Suprapubic skin (tissue), 4 donors: ENCODE measurements around the gene ISY1. TPM values are rescaled to one million over a fixed set of nuclear protein-coding genes. Genes with fewer than 3 reads are reported as not detected.

ENCODE experiments used
- DNase-seq, 2 donors: peaks; one replicate each; pipeline ENCODE4 v3.0.0-alpha.2; 2019; ENCODE audit warnings: low spot score in 2 of 2
- H3K27ac ChIP-seq: fragments of 200-600 bp; sonication (generic); one replicate; pipeline ENCODE4 v1.5.1; 2019
- H3K27me3 ChIP-seq: fragments of 200-600 bp; sonication (generic); one replicate; pipeline ENCODE4 v1.5.1; 2019
- H3K36me3 ChIP-seq: fragments of 200-600 bp; sonication (generic); one replicate; pipeline ENCODE4 v1.5.1; 2019
- H3K4me1 ChIP-seq: fragments of 200-600 bp; sonication (generic); one replicate; pipeline ENCODE4 v1.5.1; 2019
- H3K4me3 ChIP-seq: fragments of 200-600 bp; sonication (generic); one replicate; pipeline ENCODE4 v1.5.1; 2019; ENCODE audit warnings: mild to moderate bottlenecking
- H3K9me3 ChIP-seq: fragments of 200-600 bp; sonication (generic); one replicate; pipeline ENCODE4 v1.5.1; 2019
- CTCF ChIP-seq, 2 donors: fragments of 200-600 bp in 1 of 2; fragments of 450-650 bp in 1 of 2; sonication (generic) in 1 of 2; IDR thresholded peaks; one replicate each; pipeline ENCODE4 v1.5.1; 2016 to 2019; ENCODE audit warnings: antibody characterized with exemption in 2 of 2, mild to moderate bottlenecking in 1 of 2, moderate library complexity in 1 of 2
- EP300 ChIP-seq: sonication (generic); formaldehyde crosslinking; IDR thresholded peaks from one replicate; pipeline ENCODE4 v1.6.1; 2017; ENCODE audit warnings: antibody characterized with exemption
- POLR2A ChIP-seq, 2 donors: fragments of 450-650 bp; IDR thresholded peaks; one replicate each; pipeline ENCODE4 v1.6.1; 2017; ENCODE audit warnings: antibody characterized with exemption in 2 of 2, mild to moderate bottlenecking in 2 of 2, moderate library complexity in 2 of 2
- POLR2AphosphoS5 ChIP-seq, 3 donors: sonication (generic); formaldehyde crosslinking; IDR thresholded peaks; one replicate each; pipeline ENCODE4 v1.6.1; 2017; ENCODE audit warnings: antibody characterized with exemption in 3 of 3
- WGBS: methylation state at CpG from one replicate; pipeline ENCODE4 v1.1.5; 2018; 5-methylcytosine and 5-hydroxymethylcytosine counted together
- total RNA-seq, 4 donors: library from RNA; depleted of rRNA; stranded (reverse); fragments of >200 nt; gene quantifications; one replicate each; pipeline ENCODE4 v1.1.0, GENCODE V29; 2016

The ISY1 gene
- total RNA-seq, 4 donors from 2014 or later, result 6.3 to 18.2 (median 16.3) TPM

- H3K27me3 ChIP-seq, result no peaks in the 10 kb centered on the region
- TF ChIP-seq POLR2AphosphoS5 (IDR thresholded peaks at IDR 0.05), result no peak
- no peak for TF ChIP-seq CTCF (IDR thresholded peaks at IDR 0.05)
- H3K36me3 ChIP-seq, result peaks cover 2% of the 10 kb centered on the region
- H3K4me3 ChIP-seq, result peak overlapping the region; percentile 85
- no peak for DNase-seq
- 0% methylated on average over 15 of the region's 80 CpGs for WGBS
- no peaks in the 10 kb centered on the region for H3K9me3 ChIP-seq
- H3K27ac ChIP-seq, result peak overlapping the region; percentile 95
- peaks cover 33% of the 10 kb centered on the region for H3K4me1 ChIP-seq
These were observed 39.7 kb downstream of the ISY1 start for GRCh38 chr3:129121016-129121791.

- peak in 1 of 3 donors; percentile 37 for TF ChIP-seq POLR2AphosphoS5 (IDR thresholded peaks at IDR 0.05)
- TF ChIP-seq CTCF (IDR thresholded peaks at IDR 0.05), result peak; percentile 12 to 31
- TF ChIP-seq EP300, result no peak
- peak in 1 of 2 donors; percentile 75 for TF ChIP-seq POLR2A (IDR thresholded peaks at IDR 0.05)
- Histone ChIP-seq H3K27ac (peak overlapping the region; percentile 95), H3K4me1 (peaks cover 33% of the 10 kb centered on the region), H3K27me3 (no peaks in the 10 kb centered on the region), H3K36me3 (no peaks in the 10 kb centered on the region), H3K4me3 (peak overlapping the region; percentile 85), H3K9me3 (no peaks in the 10 kb centered on the region)
- 2% methylated on average over 11 of the region's 18 CpGs for WGBS
- peak; percentile 95 to 96 for DNase-seq
These were observed 40.4 kb downstream of the ISY1 start for GRCh38 chr3:129120254-129121004.

- Histone ChIP-seq H3K9me3 (no peaks in the 10 kb centered on the region), H3K36me3 (no peaks in the 10 kb centered on the region), H3K4me1 (peaks cover 33% of the 10 kb centered on the region), H3K27me3 (no peaks in the 10 kb centered on the region), H3K4me3 (peak overlapping the region; percentile 85), H3K27ac (peak overlapping the region; percentile 95)
- DNase-seq, result no peak
- TF ChIP-seq CTCF (IDR thresholded peaks at IDR 0.05), result no peak
- no peak for TF ChIP-seq POLR2A (IDR thresholded peaks at IDR 0.05)
- no peak for TF ChIP-seq POLR2AphosphoS5 (IDR thresholded peaks at IDR 0.05)
- TF ChIP-seq EP300, result no peak
- 12% methylated on average over 9 of the region's 13 CpGs for WGBS
These were observed 41.3 kb downstream of the ISY1 start for GRCh38 chr3:129119365-129120100.

- Histone ChIP-seq H3K27ac (no peak overlapping the region), H3K9me3 (no peaks in the 10 kb centered on the region), H3K4me3 (peak overlapping the region; percentile 85), H3K36me3 (no peaks in the 10 kb centered on the region), H3K4me1 (peaks cover 33% of the 10 kb centered on the region), H3K27me3 (no peaks in the 10 kb centered on the region)
- WGBS, result 79% methylated on average over 5 of the region's 5 CpGs
- TF ChIP-seq POLR2A (IDR thresholded peaks at IDR 0.05) (no peak), CTCF (IDR thresholded peaks at IDR 0.05) (no peak), POLR2AphosphoS5 (IDR thresholded peaks at IDR 0.05) (no peak), EP300 (no peak)
- no peak for DNase-seq
These were observed 42.1 kb downstream of the ISY1 start for GRCh38 chr3:129118745-129119144.
